AG08396 (cell line): ENCODE data around the gene ANO9.
"Not testable (repeated sequence)": the region's sequence is repeated elsewhere in the genome, so short reads cannot be mapped to it uniquely, and the experiment has no call there.

Experiments used
- DNase-seq: peaks from one replicate; pipeline ENCODE4 v3.0.0; 2012; ENCODE audit warnings: low spot score, mixed read lengths

ANO9 gene

DNA sequence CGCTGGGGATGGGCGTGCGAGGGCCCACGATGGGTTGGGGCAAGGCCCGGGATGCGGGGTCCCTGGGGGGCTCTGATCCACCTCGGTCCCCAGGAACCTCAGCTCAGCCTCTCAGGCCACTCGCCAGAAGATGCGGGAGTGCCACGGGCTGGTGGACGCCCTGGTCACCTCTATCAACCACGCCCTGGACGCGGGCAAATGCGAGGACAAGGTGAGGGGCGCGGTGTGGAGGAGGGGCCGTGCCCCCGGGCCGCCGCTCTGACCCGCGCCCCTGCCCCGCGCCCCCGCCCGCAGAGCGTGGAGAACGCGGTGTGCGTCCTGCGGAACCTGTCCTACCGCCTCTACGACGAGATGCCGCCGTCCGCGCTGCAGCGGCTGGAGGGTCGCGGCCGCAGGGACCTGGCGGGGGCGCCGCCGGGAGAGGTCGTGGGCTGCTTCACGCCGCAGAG, 41.5 kb downstream of the ANO9 start:
- no peak for DNase-seq

DNA sequence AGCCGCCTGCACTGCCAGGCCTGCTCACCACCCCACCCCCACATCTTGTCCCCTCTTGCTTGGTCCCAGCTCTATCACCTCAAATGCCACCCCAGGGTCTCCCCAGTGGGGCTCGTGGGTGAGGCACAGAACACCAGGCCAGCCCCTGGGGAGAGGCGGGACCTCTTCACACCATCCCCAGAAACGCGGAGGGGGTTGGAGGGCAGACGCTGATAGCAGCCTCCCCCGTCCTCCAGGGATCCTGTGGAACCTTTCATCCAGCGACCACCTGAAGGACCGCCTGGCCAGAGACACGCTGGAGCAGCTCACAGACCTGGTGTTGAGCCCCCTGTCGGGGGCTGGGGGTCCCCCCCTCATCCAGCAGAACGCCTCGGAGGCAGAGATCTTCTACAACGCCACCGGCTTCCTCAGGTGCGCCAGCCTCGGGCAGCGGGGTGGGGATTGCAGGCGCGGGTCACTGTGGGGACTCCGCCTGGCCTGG, 42.0 kb downstream of the ANO9 start:
- DNase-seq: no peak

DNA sequence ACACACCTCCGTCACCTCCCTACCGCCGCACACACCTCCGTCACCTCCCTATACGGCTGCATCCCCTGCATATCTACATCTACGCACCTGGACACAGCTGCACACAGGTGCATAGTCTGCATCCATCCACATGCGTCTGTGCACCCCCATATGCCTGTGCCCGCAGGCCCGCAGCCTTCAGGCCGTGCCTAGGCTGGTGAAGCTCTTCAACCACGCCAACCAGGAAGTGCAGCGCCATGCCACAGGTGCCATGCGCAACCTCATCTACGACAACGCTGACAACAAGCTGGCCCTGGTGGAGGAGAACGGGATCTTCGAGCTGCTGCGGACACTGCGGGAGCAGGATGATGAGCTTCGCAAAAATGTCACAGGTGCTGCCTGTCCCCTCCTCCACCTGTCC, 43.0 kb downstream of the ANO9 start:
- DNase-seq: peak; percentile 69

DNA sequence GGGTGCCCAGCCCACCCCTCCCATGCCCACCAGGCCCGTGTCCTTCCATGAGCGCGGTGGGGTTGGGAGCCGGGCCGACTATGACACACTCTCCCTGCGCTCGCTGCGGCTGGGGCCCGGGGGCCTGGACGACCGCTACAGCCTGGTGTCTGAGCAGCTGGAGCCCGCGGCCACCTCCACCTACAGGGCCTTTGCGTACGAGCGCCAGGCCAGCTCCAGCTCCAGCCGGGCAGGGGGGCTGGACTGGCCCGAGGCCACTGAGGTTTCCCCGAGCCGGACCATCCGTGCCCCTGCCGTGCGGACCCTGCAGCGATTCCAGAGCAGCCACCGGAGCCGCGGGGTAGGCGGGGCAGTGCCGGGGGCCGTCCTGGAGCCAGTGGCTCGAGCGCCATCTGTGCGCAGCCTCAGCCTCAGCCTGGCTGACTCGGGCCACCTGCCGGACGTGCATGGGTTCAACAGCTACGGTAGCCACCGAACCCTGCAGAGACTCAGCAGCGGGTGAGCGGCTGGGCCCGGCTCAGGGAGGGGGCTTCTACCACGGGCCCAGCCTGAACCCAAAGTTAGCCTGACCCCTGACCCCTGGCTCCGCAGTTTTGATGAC, 44.8 kb downstream of the ANO9 start:
- DNase-seq: peak; percentile 84

DNA sequence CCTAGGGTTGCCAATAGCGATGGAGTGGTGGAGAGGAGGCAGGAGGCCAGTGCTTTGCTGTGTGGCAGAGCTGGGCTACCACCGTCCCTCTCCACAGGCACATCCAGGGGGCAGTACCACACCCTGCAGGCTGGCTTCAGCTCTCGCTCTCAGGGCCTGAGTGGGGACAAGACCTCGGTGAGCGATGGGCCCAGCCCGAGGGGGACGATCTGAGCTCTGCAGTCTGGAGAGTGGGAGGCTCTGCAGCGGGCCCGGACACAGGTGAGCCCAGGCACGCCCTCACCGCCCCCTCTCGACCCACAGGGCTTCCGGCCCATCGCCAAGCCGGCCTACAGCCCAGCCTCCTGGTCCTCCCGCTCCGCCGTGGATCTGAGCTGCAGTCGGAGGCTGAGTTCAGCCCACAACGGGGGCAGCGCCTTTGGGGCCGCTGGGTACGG, 45.3 kb downstream of the ANO9 start:
- DNase-seq: peak; percentile 72

DNA sequence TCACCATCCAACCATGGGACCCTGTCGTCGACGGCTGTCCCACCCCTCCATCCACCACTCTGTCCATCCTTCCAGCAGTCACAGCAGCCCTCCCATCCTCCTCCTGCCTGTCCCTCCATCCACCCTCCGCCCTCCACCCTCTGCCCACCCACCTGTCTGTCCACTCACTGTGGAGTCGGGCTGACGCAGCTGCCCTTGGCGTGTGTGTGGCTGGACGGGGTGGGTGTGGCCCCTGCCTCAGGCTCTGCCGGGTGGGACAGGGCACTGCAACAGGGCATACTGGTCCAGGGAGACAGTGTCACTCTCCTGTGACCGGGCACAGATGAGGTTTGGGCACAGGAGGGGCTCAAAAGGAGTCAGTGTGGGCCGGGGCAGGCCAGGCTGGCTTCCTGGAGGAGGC, 45.9 kb downstream of the ANO9 start:
- no peak for DNase-seq

DNA sequence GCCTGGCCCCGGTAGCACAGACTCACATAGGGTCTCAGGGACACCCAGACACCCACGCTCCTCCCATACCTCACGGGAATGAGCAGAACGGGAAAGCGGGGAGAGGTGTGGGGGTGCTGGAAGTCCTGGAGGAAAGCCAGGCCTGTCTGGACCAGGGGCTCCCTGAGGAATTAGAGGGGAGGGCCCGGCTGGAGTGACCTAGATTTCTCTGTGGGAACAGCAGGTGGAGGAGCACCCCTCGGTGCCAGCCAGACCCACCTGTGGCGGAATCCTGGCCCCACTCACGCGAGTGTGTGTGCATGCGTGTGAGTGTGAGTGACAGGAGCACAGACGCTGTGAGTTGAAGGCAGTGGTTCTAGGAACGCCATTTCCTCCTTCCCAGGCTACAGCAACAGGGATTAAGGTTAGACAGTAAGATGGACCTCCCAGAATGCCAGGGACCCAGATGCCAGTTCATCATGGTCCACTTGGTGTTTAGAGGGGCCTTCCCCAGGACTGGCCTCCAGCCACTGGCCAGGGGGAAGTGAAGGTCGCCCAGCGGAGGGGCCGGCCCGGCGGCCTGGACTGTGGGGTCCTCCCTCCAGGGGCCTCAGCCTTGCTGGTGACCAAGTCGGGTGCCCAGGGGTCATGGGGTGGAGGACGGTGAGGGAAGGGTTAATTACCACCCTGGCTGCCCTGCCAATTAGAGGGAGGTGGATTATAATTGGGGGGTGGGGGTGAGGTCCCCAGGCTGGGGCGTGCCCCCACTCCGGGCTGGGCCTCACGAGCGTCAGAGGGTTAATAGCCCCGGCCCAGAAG, 46.8 kb downstream of the ANO9 start:
- no peak for DNase-seq

DNA sequence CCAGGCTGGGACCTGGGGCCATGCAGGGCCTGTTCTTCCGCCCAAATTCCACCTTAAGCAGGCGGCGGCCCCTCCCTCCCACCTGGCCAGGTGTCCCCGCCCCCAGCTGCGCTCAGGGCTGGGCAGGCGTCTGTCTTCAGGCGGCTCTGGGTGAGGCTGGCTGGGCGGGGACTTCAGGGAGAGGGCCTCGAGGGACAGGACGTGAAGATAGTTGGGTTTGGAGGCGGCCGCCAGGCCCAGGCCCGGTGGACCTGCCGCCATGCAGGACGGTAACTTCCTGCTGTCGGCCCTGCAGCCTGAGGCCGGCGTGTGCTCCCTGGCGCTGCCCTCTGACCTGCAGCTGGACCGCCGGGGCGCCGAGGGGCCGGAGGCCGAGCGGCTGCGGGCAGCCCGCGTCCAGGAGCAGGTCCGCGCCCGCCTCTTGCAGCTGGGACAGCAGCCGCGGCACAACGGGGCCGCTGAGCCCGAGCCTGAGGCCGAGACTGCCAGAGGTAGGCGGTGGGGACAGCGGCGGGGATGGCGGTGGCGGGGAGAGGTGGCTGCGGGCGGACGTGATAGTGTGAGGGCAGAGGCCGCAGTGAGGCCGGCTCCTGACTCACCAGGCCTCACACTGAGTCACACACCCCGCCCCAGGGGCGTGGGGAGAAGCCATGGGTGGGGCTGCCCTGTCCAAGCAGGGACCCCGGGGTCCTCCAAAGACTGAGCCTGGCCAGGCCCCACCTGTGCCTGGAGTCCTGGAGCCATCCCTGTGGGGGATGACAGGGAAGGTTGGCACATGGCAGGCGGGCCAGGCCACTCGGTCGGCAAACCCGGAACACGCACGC, 47.6 kb downstream of the ANO9 start, which contains the start of gene PKP3:
Gene PKP3 (plus strand): TSS at position 176 of the 824 bp plus-strand sequence. CDS start 84 bp downstream, at position 260.
- peak; percentile 79 for DNase-seq

DNA sequence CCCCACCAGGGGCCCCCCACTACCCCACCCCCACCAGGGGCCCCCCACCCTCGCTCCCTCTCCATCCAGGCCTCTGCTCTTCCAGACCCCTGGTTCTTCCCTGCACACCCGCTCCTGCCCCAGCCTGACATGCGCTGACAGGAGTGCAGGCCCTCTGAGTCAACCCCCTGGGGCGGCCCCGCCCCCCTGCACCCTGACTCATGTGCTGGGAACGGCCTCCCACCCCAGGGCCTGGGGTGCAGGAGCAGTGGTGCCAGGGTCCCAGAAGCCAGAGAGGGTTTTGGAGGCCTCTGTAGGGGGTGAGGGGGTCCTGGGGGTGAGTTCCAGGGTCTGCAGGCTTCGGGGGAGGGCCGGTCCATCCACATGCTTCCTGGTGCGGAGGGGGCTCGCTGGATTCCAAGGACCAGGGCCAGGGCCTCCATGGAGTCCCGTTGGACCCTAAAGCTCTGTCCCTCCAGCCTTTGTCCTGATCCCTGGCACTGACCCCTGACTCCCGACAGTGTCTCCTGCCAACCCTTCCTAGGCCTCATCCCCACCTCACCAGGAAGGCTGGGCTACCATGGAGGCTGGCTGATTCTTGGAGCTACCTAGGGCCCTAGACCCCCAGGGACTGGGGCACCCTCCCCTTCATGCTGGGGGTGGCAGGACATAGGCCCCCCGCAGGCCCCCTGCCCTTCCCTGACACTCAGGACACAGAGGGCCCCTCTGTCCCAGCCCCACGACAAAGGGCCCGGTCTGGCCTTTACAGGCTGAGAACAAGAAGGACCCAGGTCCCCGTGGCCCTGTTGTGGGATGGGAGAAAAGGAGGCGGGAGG, 48.4 kb downstream of the ANO9 start:
- DNase-seq: peak; percentile 98

DNA sequence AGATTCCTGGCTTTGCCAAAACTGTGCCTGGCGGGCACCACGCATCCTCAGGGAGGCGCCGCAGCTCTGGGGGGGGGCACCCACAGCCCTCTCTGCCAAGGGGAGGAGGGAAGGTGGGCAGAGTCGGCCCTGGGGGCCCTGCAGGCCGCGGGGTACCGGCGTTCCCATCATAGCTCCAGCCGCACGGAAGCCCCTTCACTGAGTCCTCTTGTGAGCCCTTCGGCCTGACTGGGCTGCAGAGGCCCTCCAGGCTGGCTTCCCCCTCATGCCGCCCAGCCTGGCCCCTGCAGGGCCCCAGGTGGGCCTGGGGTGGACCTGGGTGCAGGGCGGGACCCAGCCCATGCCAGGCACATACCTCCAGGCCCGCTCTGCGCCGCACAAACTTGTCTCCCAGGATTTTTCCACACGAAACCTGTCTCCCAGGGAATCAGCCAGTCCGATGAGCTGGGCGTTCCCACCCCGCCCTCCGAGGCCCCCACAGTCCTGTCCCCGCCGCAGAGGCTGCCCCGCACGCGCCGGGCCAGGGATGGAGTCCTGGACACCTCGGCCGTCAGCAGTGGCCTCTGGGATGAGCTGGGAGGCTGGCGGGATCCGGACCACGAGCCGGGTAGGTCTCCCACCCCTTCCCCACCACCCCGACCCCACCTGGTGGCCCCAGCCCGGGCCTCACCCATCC, 49.6 kb downstream of the ANO9 start:
- DNase-seq: no peak

DNA sequence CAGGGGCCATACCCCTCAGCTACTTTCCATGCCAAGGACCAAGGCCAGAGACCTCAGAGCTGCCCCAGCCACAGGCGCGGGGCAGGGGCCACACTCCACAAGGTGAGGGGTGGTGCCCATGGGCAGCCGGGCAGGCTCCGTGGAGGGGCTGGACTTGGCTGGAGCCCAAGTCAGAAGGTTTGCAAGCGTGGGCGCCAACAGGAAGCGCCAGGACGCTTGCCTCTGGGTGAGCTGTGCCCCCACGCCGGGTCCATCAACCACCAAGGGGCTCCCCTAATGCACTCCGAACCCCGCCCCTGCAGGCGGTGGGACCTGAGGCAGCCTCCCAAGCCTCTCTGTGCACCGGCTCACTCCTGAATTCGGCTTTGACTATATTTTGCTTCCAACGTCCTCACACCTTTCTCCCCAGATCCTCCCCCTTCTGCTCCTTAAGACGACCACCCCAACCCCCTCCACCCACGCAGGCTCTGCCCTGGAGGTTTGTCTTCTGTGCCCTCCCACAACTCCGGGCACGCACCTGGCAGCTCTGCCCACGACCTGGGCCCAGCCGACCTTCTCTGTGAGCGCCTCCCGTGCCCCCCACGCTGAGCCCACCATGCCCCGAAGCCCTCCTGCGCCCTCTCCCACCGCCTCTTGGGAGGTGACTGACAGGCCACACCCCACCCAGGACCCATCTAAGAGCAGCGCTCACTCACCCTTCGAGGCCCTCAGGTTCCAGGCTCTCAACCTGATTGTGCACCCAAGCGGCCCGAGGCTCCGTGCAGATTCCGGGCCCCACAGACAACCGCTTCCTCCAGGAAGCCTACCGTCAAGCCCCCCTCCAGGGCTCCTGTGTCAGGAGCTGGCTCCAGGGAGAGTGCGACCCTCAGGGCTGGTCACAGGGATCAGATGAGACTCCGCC, 50.4 kb downstream of the ANO9 start:
- no peak for DNase-seq

DNA sequence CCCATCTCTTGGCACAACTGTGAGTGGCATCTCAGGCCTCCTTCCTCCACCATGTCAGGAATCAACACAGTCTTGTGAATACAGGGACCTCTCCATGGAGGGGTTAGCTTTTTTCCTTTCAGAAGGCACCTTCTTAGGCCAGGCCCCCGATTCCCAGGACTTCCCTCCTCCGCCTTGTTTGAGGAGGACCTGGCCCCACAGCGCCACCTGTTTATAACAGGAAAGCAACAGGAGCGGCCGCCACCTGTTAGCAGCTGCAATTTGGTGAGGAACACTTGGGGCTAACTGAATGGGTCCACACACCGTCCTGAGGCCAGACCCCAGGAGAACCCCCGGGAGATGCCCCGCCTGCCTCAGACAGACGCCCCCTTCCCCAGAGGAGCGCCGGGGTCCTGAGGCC, 51.6 kb downstream of the ANO9 start:
- no peak for DNase-seq

DNA sequence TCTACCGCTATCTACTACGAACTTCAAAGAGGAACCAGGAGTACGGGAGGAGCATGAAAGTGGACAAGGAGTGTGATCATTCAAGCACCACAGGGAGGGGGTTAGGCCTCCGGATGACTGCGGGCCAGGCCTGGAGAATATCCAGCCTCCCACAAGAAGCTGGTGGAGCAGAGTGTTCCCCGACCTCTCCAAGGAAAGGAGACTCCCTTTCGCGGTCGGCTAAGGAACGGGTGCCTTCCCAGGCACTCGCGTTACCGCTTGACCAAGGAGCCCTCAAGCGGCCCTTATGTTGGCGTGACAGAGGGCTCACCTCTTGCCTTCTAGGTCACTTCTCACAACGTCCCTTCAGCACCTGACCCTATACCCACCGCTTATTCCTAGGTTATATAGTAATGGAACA, 52.4 kb downstream of the ANO9 start:
- DNase-seq: not testable (repeated sequence)

DNA sequence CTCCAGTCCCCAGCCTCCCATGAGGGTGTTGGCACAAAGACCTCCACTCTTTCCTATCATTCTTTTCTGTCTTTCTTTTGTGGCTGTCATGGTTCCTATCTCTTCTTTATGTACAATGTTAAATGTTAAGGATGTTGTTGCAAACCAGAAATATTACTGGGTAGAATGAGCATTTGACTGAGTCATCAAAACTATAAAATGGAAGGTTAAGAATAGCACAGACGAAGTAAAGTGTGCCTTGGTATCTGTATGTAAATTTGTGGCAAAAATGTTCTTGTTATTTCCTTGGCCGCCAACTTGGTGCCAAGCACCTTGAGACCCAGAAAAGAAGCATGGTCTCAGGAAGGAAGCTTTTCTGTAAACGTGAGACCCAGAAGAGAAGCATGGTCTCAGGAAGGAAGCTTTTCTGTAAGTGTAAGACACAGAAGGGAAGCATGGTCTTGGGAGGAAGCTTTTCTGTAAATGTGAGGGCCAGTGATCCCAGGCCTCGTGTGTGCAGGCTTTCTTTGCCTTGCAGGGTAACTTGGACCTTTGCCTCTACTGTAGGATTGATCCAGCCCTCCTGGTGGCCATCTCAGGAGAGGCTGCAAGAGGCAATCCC, 54.5 kb downstream of the ANO9 start:
- no peak for DNase-seq

DNA sequence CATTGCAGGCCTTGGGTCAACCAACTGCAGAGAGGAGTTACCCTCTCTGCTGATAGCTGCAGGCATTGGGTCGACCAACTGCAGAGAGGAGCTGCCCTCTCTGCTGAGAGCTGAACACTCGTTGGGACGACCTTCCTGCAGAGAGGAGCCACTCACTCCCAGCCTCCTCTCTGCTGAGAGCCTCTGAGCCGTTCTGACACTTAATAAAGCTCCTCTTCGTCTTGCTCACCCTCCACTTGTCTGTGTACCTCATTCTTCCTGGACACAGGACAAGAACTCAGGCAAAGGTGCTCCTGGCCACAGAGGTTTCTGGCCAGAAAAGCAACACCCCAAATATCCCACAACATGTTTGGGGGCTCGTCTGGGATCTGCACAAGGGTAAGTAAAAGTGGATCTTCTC, 55.3 kb downstream of the ANO9 start:
- DNase-seq: no peak

DNA sequence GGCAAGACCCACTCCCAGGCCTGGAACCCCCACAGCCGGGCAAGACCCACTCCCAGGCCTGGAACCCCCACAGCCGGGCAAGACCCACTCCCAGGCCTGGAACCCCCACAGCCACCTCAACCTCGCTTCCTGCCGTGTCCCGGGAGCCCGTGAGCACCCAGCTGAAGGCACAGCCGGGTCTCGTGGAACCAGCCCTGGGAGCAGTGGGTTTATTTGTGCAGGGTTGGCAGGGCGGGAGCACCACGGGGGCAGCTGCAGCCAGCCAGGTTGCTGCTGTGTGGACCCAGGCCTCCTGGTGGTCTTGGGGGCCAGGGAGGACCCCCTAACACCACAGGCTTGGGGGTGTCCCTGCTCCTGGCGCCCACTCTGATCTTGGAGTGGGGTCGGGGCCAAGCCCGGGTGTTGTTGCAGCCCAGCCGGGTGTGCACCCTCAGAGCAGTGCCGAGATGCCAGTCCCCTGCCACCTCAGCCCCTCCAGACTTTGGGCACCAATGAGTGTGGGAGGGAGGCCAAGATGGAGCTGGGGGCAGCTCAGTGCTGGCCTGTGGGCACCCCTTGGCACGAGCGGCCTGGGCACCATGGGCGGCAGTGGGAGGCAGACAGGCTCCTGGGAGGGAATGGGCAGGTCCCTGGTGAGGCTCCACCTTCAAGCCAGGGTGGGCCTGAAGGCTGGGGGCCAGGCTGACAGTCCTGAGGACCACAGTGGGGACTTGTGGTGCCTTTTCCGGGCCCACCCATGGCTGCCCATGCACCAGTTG, 56.0 kb downstream of the ANO9 start:
- no peak for DNase-seq

DNA sequence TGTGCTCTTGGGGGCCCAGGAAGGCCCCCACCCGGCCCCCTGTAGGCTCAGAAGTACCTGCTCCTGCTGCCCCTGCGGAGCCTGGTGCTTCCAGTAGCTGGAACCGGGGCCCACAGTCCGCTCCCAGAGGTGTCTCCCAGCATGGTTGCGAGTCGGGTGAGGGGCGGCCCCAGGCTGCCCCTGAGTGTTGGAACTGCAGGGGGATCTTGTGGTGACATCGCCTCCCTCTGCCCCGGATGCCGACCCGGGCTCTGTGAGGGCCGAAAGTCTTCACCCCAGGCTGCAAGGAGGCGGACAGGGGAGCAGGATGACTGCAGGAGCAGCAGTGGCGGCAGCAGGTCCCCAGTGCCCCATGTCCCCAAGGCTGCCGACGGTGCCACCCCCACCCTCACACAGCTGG, 57.3 kb downstream of the ANO9 start:
- DNase-seq: no peak

DNA sequence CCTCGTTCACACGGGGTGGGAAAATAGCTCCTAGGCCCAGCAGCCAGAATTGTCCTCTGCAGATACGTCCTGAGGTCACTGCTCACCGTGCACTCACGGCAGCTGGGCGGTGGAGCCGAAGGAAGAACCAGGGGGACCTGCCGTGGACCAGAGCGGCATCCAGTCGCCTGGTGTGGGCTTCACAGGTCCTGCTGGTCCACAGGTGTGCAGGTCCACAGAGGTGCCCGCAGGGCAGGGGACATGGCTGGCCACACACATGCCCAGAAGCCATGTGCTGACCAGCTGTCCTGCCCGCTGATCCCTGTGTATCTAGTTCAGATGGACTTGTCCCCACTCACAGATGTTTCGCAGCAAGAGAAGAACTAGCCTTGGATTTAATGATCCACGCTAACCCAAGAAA, 58.4 kb downstream of the ANO9 start:
- DNase-seq: no peak

DNA sequence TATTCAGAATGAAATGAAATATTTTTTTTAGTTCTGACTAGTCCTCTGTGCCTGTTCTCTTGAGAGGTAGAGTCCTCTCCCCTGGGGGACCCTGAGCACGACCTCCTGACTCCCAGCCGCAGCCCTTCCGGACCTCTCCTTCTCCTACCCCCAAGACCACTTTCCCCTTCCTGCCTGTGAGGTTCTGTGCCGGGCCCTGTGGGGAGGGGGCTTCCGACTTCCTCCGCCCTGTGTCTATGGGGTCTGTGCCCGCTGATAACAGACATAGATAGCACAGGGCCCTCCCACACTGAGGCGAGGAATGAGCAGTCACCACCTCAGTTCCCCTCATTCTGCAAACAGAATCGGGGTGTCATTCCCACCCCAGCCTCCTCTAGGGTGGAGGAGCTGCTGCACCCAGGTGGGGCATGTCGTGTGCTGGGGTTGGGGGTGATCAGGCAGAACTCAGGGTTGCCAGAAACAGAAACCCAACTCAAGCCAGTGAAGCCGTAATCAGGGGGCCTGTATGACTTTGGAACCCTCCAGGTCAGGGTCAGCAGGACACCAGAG, 59.7 kb downstream of the ANO9 start:
- no peak for DNase-seq
